ENCODE results near the gene ADAMTS2.

Gene ADAMTS2

DNA sequence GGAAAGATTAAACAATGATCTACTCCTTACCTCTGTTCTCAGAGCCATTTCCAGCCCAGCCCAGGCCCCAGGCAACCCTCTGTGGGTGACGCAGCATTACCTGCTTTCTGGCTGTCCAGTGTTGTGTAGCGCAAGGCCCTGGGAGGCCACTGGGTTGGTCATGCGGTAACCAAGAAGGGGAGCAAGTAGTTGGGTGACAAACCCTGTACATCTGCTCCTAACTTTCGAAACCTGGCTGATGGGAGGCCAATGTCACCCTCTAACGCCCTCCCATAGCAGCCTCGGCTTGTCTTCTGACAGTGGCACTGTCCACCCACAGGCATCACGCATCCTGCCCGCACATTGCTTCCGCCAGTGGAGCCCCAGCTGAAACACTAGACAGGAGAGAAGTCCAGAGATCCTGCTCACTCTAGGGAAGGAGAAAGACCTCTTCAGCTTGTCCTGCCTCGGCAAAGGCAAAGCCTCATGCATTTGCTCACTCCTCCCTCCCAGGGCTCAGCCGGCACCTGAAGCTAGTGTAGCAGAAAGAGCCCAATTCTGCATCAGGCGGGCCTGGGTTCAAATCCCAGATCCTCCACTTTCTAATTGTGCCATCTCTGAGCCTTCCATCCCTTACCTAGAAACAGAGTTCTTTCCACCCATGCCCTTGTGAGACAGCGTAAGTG is 94.6 kb downstream of the ADAMTS2 start:
- ATAC-seq = no peak

- ATAC-seq = no peak
Observed at GRCh38 chr5:179246227-179246626, 99.0 kb downstream of the ADAMTS2 start.

DNA sequence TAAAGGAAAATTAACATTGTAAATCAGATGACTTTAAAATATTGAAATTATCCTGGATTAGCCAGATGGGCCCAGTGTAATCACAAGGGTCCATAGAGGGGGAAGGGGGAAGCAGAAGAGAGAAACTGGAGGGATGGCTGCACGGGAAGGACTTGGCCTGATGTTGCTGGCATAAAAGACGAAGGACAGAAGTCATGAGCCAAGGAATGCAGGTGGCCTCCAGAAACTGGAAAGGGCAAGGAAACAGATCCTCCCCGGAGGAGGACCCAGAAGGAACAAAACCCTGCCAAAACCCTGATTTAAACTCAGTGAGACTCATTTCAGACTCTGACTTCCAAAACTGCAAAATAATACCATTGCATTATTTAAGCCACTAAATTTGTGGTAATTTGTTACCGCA is 100.2 kb downstream of the ADAMTS2 start:
- no peak for ATAC-seq

GRCh38 chr5:179244044-179244443 is 101.2 kb downstream of the ADAMTS2 start:
- ATAC-seq = no peak

DNA sequence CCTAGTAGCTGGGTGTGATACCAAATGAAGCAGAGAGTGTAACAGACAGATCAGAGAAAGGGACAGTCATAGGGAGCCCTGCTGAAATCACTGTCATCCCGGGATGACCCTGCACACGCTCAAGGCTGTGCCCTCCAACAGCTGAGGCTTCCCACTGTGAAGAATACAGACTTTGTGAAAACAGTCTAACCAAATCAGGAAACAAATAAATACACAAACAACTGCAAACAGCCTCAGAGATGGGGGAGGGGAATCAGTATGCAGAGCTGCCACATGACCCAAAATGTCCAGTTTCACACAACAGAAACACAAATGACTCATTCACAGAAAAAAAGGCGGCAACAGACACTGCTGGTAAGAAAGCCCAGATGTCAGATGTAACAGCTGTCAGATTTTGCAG is 101.9 kb downstream of the ADAMTS2 start:
- no peak for ATAC-seq

GRCh38 chr5:179242676-179243075 is 102.6 kb downstream of the ADAMTS2 start:
- ATAC-seq = no peak

- no peak for ATAC-seq
Observed at GRCh38 chr5:179241764-179242370, 103.4 kb downstream of the ADAMTS2 start.

- ATAC-seq = no peak
Observed at GRCh38 chr5:179241175-179241574, 104.1 kb downstream of the ADAMTS2 start.

DNA sequence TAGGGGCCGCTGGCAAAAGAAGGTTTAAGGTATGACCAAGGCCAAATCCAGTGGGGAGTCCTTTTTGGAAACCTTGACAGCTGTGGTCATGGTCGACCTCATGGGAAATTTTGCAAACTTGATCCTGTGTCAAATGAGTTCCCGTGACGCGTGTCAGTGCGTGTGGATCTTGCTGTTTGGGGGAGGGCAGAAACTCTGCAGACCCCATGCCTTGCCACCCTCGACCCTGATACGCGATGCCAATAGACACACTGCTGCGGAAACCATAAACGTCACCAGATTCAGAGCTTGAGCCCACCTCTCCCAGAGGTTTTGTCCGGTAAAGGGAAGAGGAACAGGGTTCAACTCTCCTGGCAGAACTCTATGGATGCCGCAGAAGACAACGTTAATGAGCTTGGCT is 104.7 kb downstream of the ADAMTS2 start:
- no peak for ATAC-seq

DNA sequence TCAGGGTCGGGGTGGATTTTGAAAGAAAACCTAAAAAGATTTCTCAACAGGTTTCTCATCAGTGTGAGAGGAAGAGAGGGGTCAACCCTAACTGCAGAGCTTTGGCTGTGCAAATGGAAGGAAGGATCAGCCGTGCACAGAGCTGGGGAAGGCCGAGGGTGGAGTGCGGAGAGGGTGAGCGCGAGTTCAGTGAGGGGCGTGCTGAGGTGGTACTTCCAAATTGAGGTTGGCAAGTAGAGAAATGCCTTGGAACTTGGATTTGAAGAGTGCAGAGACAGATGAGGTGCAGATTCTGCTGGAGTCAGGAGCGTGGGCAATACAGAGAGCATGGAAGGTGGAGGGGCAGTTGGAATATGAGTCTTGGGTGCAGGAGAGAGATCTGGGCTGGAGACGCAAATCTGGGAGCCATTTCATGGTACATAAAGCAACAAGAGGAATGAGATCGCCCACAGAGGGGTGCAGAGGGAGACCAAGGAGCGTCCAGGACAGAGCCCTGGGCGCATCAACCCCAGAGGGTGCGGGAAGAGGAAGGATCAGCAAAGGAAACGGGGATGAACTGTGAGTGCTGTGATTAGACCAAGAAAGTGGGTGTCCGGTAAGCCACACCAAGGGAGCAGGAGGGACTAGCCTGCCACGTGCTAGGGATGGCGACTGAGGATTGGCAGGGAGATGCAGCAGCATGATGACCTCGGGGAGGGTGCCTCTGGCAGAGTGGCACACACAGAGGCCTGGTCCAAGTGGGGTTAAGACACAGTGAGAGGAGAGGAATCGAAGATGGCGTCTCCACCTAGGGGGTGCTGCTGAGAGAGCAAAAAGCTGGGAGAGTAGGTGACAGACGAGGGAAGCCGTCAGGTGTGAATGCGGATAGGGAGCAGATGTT is 105.8 kb downstream of the ADAMTS2 start:
- no peak for ATAC-seq

GRCh38 chr5:179238628-179238970 is 106.7 kb downstream of the ADAMTS2 start:
- no peak for ATAC-seq

DNA sequence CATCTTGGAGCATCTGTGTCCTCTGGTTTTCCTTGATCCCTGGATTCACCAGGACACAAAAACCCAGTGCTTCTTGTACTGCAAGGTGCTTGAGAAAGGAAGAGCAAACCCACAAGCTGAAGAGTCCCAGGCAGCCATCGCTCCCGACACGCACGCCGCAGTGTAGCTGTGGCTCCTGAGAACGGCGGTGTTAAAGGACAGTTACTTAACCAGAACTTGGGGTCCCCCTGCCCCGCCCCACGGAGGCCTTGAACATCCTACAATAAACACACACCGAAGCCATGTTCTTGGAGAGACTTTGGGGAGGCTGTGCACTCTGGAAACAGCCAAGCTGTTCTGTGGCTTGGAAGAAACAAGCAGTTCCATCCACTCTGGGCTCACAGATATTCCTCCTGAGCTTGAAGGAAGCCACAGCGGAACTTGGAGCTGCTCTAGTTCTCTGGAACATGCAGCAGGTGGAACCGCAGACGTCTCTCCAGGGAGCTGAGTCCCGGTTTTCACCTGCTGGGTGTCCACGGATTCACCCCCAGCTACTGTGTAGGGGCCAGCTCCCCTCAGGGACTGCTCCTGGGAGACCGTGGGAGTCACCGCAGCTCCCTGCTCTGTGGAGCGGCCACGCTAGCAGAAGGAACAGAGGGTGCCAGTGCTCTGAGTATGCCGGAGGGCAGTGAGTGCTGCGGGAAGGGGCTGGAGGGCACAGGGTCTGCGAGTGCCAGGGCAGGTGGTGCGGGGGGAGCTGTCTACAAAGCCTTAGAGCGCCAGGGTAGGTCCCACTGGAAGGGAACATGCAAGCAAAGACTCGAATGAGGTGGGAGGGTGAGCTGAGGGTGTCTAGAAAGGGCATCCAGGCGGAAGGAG is 107.3 kb downstream of the ADAMTS2 start:
- no peak for ATAC-seq

GRCh38 chr5:179235416-179236400 is 109.6 kb downstream of the ADAMTS2 start:
- ATAC-seq = no peak

DNA sequence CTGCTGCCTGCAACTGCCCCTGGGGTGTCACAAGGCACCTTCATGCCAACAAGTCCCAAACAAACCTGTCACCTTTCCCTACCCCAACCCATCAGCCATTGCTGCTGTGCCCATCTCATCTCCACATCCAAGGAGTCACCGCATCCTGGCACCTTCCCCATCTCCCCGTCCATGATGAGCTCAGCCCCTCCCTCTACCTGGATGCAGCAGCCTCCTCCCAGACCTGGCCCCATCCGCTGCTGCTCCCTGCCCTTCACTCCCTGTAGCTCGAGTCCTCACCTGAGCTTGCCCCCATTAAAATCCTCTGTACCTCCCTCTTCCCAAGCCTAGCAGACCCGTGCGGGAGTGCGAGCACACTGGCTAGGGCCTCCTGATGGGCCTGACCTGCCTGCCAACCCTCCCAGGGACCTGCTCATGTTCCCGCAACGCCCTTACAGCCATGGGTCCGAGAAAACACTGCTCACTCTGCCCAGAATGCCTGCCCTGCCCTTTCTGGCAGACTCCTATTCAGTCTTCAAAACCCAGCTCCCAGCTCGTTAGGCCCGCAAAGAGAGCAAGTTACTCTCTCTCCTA is 110.6 kb downstream of the ADAMTS2 start:
- no peak for ATAC-seq

DNA sequence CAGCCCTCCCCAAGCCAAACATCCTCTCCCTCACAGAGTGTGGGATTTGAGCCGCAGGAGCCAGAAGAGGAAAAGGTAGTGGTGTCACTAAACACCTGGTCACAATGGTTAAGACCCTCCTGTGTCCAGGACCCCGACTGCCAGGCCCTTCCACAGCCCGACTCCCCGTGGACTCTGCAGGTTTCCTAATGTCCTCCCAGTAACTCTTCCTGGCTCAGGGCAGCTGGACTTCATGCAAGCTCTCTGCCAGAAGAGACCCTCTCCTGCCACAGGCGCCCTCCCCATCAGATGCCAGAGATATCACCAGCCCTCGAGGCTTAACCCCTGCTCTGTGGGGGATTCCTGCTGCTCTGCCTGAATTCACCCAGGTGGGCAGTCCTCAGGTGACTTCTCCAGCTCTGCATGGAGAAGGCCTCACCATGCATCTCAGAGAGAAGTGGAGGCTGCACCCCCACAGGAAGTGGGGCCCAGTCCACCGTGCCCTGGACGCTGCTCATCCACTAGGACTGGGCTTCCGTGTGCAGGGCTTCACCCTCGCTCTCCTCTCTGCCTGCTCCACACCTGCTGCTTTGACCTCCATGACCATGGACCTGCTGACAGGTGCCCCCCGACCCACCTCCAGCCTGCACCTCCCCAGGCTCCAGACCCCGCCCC is 111.2 kb downstream of the ADAMTS2 start:
- ATAC-seq = no peak

- ATAC-seq = no peak
Observed at GRCh38 chr5:179232091-179232735, 113.0 kb downstream of the ADAMTS2 start.

- no peak for ATAC-seq
Observed at GRCh38 chr5:179231309-179231708, 114.0 kb downstream of the ADAMTS2 start.

GRCh38 chr5:179230061-179230461 is 115.2 kb downstream of the ADAMTS2 start:
- no peak for ATAC-seq

DNA sequence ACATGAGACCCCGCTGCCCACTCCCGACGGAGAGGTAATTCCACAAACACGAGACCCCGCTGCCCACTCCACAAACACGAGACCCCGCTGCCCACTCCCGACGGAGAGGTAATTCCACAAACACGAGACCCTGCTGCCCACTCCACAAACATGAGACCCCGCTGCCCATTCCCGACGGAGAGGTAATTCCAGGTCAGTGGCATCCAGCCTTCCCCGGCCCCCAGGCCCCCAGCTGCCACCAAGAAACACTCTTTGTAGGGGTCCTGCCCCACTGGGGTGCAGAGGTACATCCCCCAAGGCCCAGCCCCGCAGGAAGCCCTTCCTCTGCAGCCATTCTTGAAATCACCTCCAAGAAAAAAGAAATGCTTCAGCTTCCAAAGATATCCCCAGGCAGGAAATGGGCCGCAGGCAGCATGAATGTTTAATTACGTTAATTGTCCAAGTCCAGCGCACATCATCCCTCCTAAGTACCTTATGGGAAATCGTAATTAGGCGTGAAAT is 115.9 kb downstream of the ADAMTS2 start:
- ATAC-seq = no peak
